ENCODE data around the gene GAS2L3.

GRCh38 chr12:100608776-100609175 is 35.3 kb downstream of the GAS2L3 start:
- TF ChIP-seq, protein P1, sequence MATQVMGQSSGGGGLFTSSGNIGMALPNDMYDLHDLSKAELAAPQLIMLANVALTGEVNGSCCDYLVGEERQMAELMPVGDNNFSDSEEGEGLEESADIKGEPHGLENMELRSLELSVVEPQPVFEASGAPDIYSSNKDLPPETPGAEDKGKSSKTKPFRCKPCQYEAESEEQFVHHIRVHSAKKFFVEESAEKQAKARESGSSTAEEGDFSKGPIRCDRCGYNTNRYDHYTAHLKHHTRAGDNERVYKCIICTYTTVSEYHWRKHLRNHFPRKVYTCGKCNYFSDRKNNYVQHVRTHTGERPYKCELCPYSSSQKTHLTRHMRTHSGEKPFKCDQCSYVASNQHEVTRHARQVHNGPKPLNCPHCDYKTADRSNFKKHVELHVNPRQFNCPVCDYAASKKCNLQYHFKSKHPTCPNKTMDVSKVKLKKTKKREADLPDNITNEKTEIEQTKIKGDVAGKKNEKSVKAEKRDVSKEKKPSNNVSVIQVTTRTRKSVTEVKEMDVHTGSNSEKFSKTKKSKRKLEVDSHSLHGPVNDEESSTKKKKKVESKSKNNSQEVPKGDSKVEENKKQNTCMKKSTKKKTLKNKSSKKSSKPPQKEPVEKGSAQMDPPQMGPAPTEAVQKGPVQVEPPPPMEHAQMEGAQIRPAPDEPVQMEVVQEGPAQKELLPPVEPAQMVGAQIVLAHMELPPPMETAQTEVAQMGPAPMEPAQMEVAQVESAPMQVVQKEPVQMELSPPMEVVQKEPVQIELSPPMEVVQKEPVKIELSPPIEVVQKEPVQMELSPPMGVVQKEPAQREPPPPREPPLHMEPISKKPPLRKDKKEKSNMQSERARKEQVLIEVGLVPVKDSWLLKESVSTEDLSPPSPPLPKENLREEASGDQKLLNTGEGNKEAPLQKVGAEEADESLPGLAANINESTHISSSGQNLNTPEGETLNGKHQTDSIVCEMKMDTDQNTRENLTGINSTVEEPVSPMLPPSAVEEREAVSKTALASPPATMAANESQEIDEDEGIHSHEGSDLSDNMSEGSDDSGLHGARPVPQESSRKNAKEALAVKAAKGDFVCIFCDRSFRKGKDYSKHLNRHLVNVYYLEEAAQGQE (IDR thresholded peaks at IDR 0.05; ENCODE audit: low read depth, low read length): no peak
- TF ChIP-seq MAX (IDR thresholded peaks at IDR 0.05; ENCODE audit: low read depth) (no peak), RAD21 (IDR thresholded peaks at IDR 0.05; ENCODE audit: low read length) (no peak), CTCF (IDR thresholded peaks at IDR 0.05) (no peak), EP300 (IDR thresholded peaks at IDR 0.05; ENCODE audit: borderline replicate concordance in 1 of 2, low read depth in 1 of 2, low read length in 1 of 2) (no peak), GABPA (IDR thresholded peaks at IDR 0.05; ENCODE audit: low read depth) (no peak)
